ENCODE results near the gene CBX1. TPM values are rescaled to one million over a fixed set of nuclear protein-coding genes. Genes with fewer than 3 reads are reported as not detected.

The CBX1 gene
- total and polyA plus RNA-seq, 10 of the 15 experiments (the other 5 are each of a cell fraction or from before 2014, with no cell fraction given) = 11.8 to 99.2 (median 43.5) TPM

DNA sequence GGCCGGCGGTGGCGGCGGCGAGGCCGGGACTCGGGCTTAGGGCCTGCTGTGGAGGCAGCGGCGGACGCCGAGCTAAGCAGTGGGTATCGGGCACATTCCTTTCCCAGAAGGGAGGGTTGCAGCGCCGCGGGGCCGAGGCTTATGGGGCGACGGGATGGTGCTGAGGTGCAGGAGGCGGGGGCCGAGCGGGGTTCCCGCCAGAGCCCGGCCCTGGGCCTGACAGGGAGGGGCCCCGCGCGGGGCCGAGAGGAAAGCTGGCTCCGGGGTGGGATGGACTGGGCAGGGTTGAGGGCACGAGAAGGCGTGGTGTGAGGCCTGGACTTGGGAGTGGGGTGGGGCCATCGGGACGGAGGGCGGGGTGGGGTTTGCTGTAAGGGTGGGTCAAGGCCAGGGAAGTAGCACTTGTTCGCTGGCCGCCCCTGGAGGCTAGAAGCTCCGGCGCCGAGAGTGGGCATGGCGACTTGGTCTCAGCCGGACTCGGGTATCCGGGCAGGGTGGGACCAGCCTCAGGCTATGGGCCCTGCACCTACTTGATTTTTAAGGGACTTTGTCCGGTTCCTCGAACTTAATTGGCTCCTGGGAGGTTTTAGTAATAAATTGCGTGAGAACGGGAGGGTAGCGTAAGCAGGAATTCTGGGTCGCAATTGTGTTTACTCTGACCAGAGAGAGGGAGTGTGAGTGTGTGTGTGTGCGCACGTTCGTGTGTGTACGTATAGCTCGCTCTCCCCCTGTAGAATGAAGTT is 52.7 kb downstream of the CBX1 start (continued):
- TF ChIP-seq, protein P1, sequence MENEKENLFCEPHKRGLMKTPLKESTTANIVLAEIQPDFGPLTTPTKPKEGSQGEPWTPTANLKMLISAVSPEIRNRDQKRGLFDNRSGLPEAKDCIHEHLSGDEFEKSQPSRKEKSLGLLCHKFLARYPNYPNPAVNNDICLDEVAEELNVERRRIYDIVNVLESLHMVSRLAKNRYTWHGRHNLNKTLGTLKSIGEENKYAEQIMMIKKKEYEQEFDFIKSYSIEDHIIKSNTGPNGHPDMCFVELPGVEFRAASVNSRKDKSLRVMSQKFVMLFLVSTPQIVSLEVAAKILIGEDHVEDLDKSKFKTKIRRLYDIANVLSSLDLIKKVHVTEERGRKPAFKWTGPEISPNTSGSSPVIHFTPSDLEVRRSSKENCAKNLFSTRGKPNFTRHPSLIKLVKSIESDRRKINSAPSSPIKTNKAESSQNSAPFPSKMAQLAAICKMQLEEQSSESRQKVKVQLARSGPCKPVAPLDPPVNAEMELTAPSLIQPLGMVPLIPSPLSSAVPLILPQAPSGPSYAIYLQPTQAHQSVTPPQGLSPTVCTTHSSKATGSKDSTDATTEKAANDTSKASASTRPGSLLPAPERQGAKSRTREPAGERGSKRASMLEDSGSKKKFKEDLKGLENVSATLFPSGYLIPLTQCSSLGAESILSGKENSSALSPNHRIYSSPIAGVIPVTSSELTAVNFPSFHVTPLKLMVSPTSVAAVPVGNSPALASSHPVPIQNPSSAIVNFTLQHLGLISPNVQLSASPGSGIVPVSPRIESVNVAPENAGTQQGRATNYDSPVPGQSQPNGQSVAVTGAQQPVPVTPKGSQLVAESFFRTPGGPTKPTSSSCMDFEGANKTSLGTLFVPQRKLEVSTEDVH (IDR thresholded peaks at IDR 0.05; ENCODE audit: low read depth, partially characterized antibody) = no peak
- no peak for TF ChIP-seq RBBP5 (conservative IDR thresholded peaks at IDR 0.05)
- 0 out of 2 replicates have a peak, but pooled peaks have one; percentile 40 for TF ChIP-seq CHD1 (IDR thresholded peaks at IDR 0.05; ENCODE audit: low read depth, low read length)
- peak; percentile 33; the same call in 1 of the 2 replicates for TF ChIP-seq LARP7 (IDR thresholded peaks at IDR 0.05)
- TF ChIP-seq TCF7 (IDR thresholded peaks at IDR 0.05; ENCODE audit: borderline replicate concordance) = no peak
- no peak for TF ChIP-seq PAX8 (IDR thresholded peaks at IDR 0.05)
- no peak for TF ChIP-seq NRF1 (conservative IDR thresholded peaks at IDR 0.05; ENCODE audit: low read depth, low read length)
- TF ChIP-seq TARDBP (IDR thresholded peaks at IDR 0.05; ENCODE audit: borderline replicate concordance) = 0 out of 2 replicates have a peak, but pooled peaks have one; percentile 43
- TF ChIP-seq, protein P2, sequence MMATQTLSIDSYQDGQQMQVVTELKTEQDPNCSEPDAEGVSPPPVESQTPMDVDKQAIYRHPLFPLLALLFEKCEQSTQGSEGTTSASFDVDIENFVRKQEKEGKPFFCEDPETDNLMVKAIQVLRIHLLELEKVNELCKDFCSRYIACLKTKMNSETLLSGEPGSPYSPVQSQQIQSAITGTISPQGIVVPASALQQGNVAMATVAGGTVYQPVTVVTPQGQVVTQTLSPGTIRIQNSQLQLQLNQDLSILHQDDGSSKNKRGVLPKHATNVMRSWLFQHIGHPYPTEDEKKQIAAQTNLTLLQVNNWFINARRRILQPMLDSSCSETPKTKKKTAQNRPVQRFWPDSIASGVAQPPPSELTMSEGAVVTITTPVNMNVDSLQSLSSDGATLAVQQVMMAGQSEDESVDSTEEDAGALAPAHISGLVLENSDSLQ (IDR thresholded peaks at IDR 0.05) = no peak
- TF ChIP-seq POU2F2 (IDR thresholded peaks at IDR 0.05; ENCODE audit: borderline replicate concordance, low read depth, low read length) = no peak; the same call in 2 of the 3 replicates
- no peak for TF ChIP-seq ASH2L (IDR thresholded peaks at IDR 0.05; ENCODE audit: borderline replicate concordance, low read depth)
- TF ChIP-seq IRF4 (IDR thresholded peaks at IDR 0.05; ENCODE audit: low read depth, low read length) = 0 out of 2 replicates have a peak, but pooled peaks have one; percentile 48
- no peak for TF ChIP-seq EED (IDR thresholded peaks at IDR 0.05; ENCODE audit: low read depth)
- TF ChIP-seq ZNF274 (IDR thresholded peaks at IDR 0.05; ENCODE audit: insufficient read depth, insufficient read length) = no peak
- TF ChIP-seq POLR2A (IDR thresholded peaks at IDR 0.05; ENCODE audit: low read depth, low read length) = peak; percentile 92
- TF ChIP-seq MTA2 (IDR thresholded peaks at IDR 0.05; ENCODE audit: low read depth) = no peak
- TF ChIP-seq, protein P3, sequence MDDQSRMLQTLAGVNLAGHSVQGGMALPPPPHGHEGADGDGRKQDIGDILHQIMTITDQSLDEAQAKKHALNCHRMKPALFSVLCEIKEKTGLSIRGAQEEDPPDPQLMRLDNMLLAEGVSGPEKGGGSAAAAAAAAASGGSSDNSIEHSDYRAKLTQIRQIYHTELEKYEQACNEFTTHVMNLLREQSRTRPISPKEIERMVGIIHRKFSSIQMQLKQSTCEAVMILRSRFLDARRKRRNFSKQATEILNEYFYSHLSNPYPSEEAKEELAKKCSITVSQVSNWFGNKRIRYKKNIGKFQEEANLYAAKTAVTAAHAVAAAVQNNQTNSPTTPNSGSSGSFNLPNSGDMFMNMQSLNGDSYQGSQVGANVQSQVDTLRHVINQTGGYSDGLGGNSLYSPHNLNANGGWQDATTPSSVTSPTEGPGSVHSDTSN (IDR thresholded peaks at IDR 0.05; ENCODE audit: insufficient replicate concordance, low read depth, low read length) = no peak
- TF ChIP-seq MXI1 (IDR thresholded peaks at IDR 0.05; ENCODE audit: low read depth, low read length) = no peak; the same call in 1 of the 2 replicates
- TF ChIP-seq, protein P4, sequence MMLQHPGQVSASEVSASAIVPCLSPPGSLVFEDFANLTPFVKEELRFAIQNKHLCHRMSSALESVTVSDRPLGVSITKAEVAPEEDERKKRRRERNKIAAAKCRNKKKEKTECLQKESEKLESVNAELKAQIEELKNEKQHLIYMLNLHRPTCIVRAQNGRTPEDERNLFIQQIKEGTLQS (IDR thresholded peaks at IDR 0.05; ENCODE audit: borderline replicate concordance, extremely low read depth, low read depth, low read length) = no peak
- no peak for TF ChIP-seq ZZZ3 (IDR thresholded peaks at IDR 0.05; ENCODE audit: control insufficient read depth, insufficient read length, low read depth)
- no peak for TF ChIP-seq SRF (IDR thresholded peaks at IDR 0.05; ENCODE audit: low read depth in 2 of 2, low read length in 2 of 2)
